ENCODE results near the gene TCP11L1.

TCP11L1 gene

GRCh38 chr11:33064866-33065265, 25.5 kb downstream of the TCP11L1 start:
- no peak overlapping the region for H3K4me3 ChIP-seq
- no peak for DNase-seq (ENCODE audit: low spot score)
- TF ChIP-seq CTCF (IDR thresholded peaks at IDR 0.05) = no peak
- H3K27ac ChIP-seq = no peak overlapping the region

GRCh38 chr11:33065445-33066178, 26.2 kb downstream of the TCP11L1 start:
- Histone ChIP-seq H3K4me3 (no peak overlapping the region), H3K27ac (no peak overlapping the region)
- peak; percentile 50 for TF ChIP-seq CTCF (IDR thresholded peaks at IDR 0.05)
- no peak for DNase-seq (ENCODE audit: low spot score)

- no peak for DNase-seq (ENCODE audit: low spot score)
- Histone ChIP-seq H3K4me3 (no peak overlapping the region), H3K27ac (no peak overlapping the region)
- TF ChIP-seq CTCF (IDR thresholded peaks at IDR 0.05) = no peak
These were observed 27.9 kb downstream of the TCP11L1 start for GRCh38 chr11:33067294-33067693.

GRCh38 chr11:33068611-33069340, 29.4 kb downstream of the TCP11L1 start:
- Histone ChIP-seq H3K27ac (no peak overlapping the region), H3K4me3 (no peak overlapping the region)
- no peak for TF ChIP-seq CTCF (IDR thresholded peaks at IDR 0.05)
- no peak for DNase-seq (ENCODE audit: low spot score)

- no peak overlapping the region for H3K27ac ChIP-seq
- no peak for TF ChIP-seq CTCF (IDR thresholded peaks at IDR 0.05)
- DNase-seq (ENCODE audit: low spot score) = no peak
- no peak overlapping the region for H3K4me3 ChIP-seq
These were observed 33.1 kb downstream of the TCP11L1 start for GRCh38 chr11:33072465-33072864.

GRCh38 chr11:33083918-33084317, 44.5 kb downstream of the TCP11L1 start:
- Histone ChIP-seq H3K27ac (no peak overlapping the region), H3K4me3 (no peak overlapping the region)
- DNase-seq (ENCODE audit: low spot score) = no peak
- no peak for TF ChIP-seq CTCF (IDR thresholded peaks at IDR 0.05)

GRCh38 chr11:33086017-33086416, 46.6 kb downstream of the TCP11L1 start:
- Histone ChIP-seq H3K27ac (no peak overlapping the region), H3K4me3 (no peak overlapping the region)
- TF ChIP-seq CTCF (IDR thresholded peaks at IDR 0.05) = no peak
- no peak for DNase-seq (ENCODE audit: low spot score)
